ENCODE measurements around the gene AP2B1. TPM values are rescaled to one million over a fixed set of nuclear protein-coding genes. Genes with fewer than 3 reads are reported as not detected.

AP2B1 gene
- total RNA-seq, 1 donor from 2014 or later, result 187 TPM

DNA sequence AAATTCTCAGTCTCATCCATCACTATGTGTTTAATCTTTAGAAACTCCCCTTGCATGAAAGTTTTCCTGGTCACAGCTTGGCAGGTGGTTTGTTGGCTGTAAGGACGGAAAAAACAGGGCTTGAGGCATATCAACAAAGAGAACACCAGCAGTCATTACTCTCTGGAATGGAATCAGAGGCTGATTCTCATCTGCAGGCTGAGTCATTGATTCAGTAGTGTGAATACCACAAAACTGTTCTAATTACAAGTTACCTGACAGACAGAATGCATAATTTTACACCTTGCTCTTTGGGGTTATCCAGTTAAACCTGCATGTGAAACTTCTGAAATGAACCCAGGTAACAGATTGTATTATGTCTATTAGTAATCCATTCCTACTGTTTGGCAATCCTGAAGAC lies 38.1 kb upstream of the AP2B1 start:
- Mint-ChIP-seq H3K4me1 (ENCODE audit: low read depth) (no peaks in the 10 kb centered on the region), H3K4me3 (ENCODE audit: unreplicated experiment) (no peak overlapping the region), H3K27ac (ENCODE audit: unreplicated experiment) (no peak overlapping the region), H3K9me3 (ENCODE audit: low read depth) (no peaks in the 10 kb centered on the region), H3K36me3 (ENCODE audit: low read depth) (no peaks in the 10 kb centered on the region), H3K27me3 (ENCODE audit: low read depth) (peaks cover 71% of the 10 kb centered on the region)
- TF ChIP-seq, protein P1, sequence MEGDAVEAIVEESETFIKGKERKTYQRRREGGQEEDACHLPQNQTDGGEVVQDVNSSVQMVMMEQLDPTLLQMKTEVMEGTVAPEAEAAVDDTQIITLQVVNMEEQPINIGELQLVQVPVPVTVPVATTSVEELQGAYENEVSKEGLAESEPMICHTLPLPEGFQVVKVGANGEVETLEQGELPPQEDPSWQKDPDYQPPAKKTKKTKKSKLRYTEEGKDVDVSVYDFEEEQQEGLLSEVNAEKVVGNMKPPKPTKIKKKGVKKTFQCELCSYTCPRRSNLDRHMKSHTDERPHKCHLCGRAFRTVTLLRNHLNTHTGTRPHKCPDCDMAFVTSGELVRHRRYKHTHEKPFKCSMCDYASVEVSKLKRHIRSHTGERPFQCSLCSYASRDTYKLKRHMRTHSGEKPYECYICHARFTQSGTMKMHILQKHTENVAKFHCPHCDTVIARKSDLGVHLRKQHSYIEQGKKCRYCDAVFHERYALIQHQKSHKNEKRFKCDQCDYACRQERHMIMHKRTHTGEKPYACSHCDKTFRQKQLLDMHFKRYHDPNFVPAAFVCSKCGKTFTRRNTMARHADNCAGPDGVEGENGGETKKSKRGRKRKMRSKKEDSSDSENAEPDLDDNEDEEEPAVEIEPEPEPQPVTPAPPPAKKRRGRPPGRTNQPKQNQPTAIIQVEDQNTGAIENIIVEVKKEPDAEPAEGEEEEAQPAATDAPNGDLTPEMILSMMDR (IDR thresholded peaks at IDR 0.05), result no peak
- no peak for DNase-seq (ENCODE audit: low spot score)

DNA sequence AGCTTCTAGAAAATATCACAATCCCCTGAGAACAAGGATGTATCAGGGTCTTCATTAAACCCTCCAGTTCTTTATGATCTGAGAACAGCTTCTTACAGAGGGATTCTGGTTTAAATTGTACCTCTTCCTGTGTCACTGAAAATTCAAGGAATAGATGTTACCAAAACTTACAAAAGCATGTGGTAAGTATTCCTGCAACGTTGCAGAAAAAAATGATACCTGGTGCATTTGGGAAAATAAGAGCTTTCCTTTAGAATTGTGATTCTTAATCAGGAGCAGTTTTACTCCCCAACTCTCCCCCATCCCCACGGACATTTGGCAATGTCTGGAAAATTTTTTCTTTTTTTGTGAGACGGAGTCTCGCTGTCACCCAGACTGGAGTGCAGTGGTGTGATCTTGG lies 33.8 kb upstream of the AP2B1 start:
- Mint-ChIP-seq H3K4me3 (ENCODE audit: unreplicated experiment) (no peak overlapping the region), H3K27ac (ENCODE audit: unreplicated experiment) (no peak overlapping the region), H3K27me3 (ENCODE audit: low read depth) (peaks cover 73% of the 10 kb centered on the region), H3K4me1 (ENCODE audit: low read depth) (no peaks in the 10 kb centered on the region), H3K36me3 (ENCODE audit: low read depth) (no peaks in the 10 kb centered on the region), H3K9me3 (ENCODE audit: low read depth) (no peaks in the 10 kb centered on the region)
- no peak for DNase-seq (ENCODE audit: low spot score)
- TF ChIP-seq, protein P1 (IDR thresholded peaks at IDR 0.05), result no peak

DNA sequence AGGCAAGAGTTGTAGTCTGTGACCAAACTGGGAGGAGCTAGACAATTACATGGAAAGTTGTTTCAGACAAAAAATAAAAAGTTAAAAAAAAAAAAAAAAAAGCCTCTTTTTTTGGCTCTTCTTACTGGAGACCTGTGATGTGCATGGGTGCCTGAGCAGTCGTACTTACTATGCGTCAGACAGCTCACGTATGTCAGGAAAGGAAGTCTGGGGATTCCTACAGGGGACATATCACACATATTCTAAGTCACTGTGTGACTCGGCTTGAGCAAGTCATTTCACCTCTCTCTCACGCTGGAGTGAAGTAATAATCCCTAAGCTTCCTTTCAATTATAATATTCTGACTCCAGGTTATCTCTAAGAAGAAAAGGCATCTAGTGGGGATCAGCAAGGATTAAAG lies 32.5 kb upstream of the AP2B1 start:
- Mint-ChIP-seq H3K9me3 (ENCODE audit: low read depth) (no peaks in the 10 kb centered on the region), H3K27ac (ENCODE audit: unreplicated experiment) (no peak overlapping the region), H3K4me1 (ENCODE audit: low read depth) (no peaks in the 10 kb centered on the region), H3K4me3 (ENCODE audit: unreplicated experiment) (no peak overlapping the region), H3K27me3 (ENCODE audit: low read depth) (peaks cover 69% of the 10 kb centered on the region), H3K36me3 (ENCODE audit: low read depth) (no peaks in the 10 kb centered on the region)
- DNase-seq (ENCODE audit: low spot score), result no peak
- TF ChIP-seq, protein P1 (IDR thresholded peaks at IDR 0.05), result no peak

DNA sequence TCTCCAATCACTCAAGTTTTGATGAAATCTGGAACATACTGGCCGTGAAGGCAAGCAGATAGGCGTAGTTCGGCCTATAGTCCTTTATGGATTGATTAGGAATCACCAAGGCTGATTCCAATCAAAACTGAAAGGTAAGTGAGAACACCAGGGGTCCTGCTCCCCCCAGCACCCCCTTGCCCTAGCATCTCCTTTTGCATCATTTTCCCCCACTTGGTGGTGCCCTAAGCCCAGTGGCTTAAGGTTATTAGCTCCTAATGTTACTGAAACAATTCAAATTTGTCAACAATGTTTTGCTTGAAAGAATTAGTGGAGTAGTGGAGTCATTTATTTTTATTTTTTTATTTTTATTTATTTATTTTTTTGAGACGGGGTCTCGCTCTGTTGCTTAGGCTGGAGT lies 31.4 kb upstream of the AP2B1 start:
- DNase-seq (ENCODE audit: low spot score), result no peak
- Mint-ChIP-seq H3K4me1 (ENCODE audit: low read depth) (no peaks in the 10 kb centered on the region), H3K27ac (ENCODE audit: unreplicated experiment) (no peak overlapping the region), H3K4me3 (ENCODE audit: unreplicated experiment) (no peak overlapping the region), H3K9me3 (ENCODE audit: low read depth) (no peaks in the 10 kb centered on the region), H3K27me3 (ENCODE audit: low read depth) (peaks cover 64% of the 10 kb centered on the region), H3K36me3 (ENCODE audit: low read depth) (no peaks in the 10 kb centered on the region)
- TF ChIP-seq, protein P1 (IDR thresholded peaks at IDR 0.05), result peak; percentile 57

DNA sequence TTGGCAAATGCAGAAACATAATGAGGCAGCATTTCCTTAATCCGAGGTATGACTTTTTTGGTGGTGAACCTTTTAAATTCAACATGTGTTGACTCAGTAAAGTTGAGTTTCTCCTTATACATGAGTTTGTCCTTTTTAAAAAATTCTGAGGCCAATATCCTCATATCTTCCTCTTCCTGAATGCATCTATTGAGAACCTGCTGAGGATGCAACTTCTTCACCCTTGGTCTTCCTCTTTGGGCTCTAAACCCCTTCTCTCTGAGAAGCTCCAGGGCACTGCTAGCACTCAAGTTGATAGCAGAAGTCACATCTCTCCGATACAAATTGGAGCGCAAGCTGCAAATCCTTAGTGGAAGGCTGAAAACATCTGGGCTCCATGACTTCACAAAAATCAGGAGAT lies 29.8 kb upstream of the AP2B1 start:
- Mint-ChIP-seq H3K9me3 (ENCODE audit: low read depth) (no peaks in the 10 kb centered on the region), H3K4me1 (ENCODE audit: low read depth) (no peaks in the 10 kb centered on the region), H3K36me3 (ENCODE audit: low read depth) (no peaks in the 10 kb centered on the region), H3K27ac (ENCODE audit: unreplicated experiment) (no peak overlapping the region), H3K27me3 (ENCODE audit: low read depth) (peaks cover 55% of the 10 kb centered on the region), H3K4me3 (ENCODE audit: unreplicated experiment) (no peak overlapping the region)
- DNase-seq (ENCODE audit: low spot score), result no peak
- TF ChIP-seq, protein P1 (IDR thresholded peaks at IDR 0.05), result no peak
